Nephron progenitor cell (in vitro differentiated cells): ENCODE results near the gene MAGI2.

Experiments used
- DNase-seq: peaks from one replicate; pipeline ENCODE4 v3.0.0; 2021
- H3K27ac Mint-ChIP-seq: 2 replicates; pipeline ENCODE4 v1.8.0; 2021; ENCODE audit warnings: mild to moderate bottlenecking, moderate library complexity, mixed read lengths
- H3K27me3 Mint-ChIP-seq: 2 replicates; pipeline ENCODE4 v1.8.0; 2021; ENCODE audit warnings: mild to moderate bottlenecking, low read depth, mixed read lengths; ENCODE audit not compliant: poor library complexity
- H3K36me3 Mint-ChIP-seq: 2 replicates; pipeline ENCODE4 v1.8.0; 2021; ENCODE audit warnings: low read depth, mixed read lengths
- H3K4me1 Mint-ChIP-seq: 2 replicates; pipeline ENCODE4 v1.8.0; 2021; ENCODE audit warnings: mixed read lengths
- H3K4me3 Mint-ChIP-seq: 2 replicates; pipeline ENCODE4 v1.8.0; 2021; ENCODE audit warnings: mild to moderate bottlenecking, moderate library complexity, mixed read lengths
- H3K9me3 Mint-ChIP-seq: 2 replicates; pipeline ENCODE4 v1.8.0; 2021; ENCODE audit warnings: mild to moderate bottlenecking, moderate library complexity, mixed read lengths
- CTCF ChIP-seq: fragments of 200-600 bp; sonication (generic); IDR thresholded peaks from 2 replicates; pipeline ENCODE4 v1.5.0; 2021; ENCODE audit warnings: antibody characterized with exemption

MAGI2 gene

GRCh38 chr7:79176859-79177477, 276.5 kb downstream of the MAGI2 start:
- TF ChIP-seq CTCF = peak; percentile 53
- peak; percentile 3 for DNase-seq
- H3K4me3 Mint-ChIP-seq = no peak overlapping the region
- no peaks in the 10 kb centered on the region for H3K36me3 Mint-ChIP-seq
- no peak overlapping the region for H3K27ac Mint-ChIP-seq
- peaks cover 4% of the 10 kb centered on the region for H3K9me3 Mint-ChIP-seq
- H3K27me3 Mint-ChIP-seq = no peaks in the 10 kb centered on the region
- H3K4me1 Mint-ChIP-seq = no peaks in the 10 kb centered on the region

DNA sequence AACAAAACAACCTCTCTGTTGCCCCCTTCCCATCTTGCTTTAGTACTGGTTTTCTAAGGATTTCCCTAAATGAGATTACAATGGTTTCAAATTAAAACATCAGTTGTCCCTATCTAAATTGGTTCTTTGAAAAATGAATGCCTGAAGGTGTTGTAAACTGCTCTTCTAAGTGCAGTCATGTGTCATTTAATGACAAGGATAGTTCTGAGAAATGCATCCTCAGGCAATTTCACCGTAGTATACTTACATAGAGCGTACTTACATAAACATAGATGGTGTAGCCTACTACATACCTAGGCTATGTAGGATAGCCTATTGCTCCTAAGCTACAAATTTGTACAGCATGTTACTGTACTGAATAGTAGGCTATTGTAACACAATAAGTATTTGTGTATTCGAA, 278.1 kb downstream of the MAGI2 start:
- Mint-ChIP-seq H3K36me3 (no peaks in the 10 kb centered on the region), H3K4me1 (no peaks in the 10 kb centered on the region), H3K9me3 (peaks cover 4% of the 10 kb centered on the region), H3K27me3 (no peaks in the 10 kb centered on the region), H3K27ac (no peak overlapping the region), H3K4me3 (no peak overlapping the region)
- DNase-seq = no peak
- no peak for TF ChIP-seq CTCF

- H3K4me3 Mint-ChIP-seq = no peak overlapping the region
- no peaks in the 10 kb centered on the region for H3K4me1 Mint-ChIP-seq
- H3K27me3 Mint-ChIP-seq = no peaks in the 10 kb centered on the region
- H3K36me3 Mint-ChIP-seq = no peaks in the 10 kb centered on the region
- H3K27ac Mint-ChIP-seq = no peak overlapping the region
- no peak for DNase-seq
- no peak for TF ChIP-seq CTCF
- peaks cover 12% of the 10 kb centered on the region for H3K9me3 Mint-ChIP-seq
Observed at GRCh38 chr7:79165225-79165624, 288.2 kb downstream of the MAGI2 start.

- no peak for TF ChIP-seq CTCF
- no peak for DNase-seq
- Mint-ChIP-seq H3K4me3 (no peak overlapping the region), H3K36me3 (peaks cover 9% of the 10 kb centered on the region), H3K9me3 (peaks cover 24% of the 10 kb centered on the region), H3K4me1 (no peaks in the 10 kb centered on the region), H3K27me3 (no peaks in the 10 kb centered on the region), H3K27ac (no peak overlapping the region)
Observed at GRCh38 chr7:79159040-79159664, 294.3 kb downstream of the MAGI2 start.

DNA sequence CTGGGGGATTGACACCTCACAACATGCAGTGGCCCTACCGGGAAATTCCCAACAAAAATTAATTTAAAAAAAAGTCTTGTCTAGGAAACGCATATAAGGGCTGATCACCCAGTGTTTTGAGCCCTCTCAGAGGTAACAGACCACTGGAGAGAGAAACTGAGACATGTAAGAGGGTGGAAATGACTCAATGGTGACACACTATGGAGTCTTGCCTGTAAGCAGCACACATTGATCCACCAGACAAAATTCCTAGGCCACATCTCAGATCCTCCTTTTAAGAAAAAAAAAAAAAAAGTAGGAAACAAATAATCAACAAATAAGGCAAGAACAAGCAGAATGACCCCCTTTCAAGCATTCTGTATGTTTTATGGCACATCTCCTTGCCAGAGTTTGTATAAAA, 296.2 kb downstream of the MAGI2 start:
- Mint-ChIP-seq H3K4me1 (no peaks in the 10 kb centered on the region), H3K9me3 (peaks cover 24% of the 10 kb centered on the region), H3K27me3 (no peaks in the 10 kb centered on the region), H3K36me3 (peaks cover 9% of the 10 kb centered on the region), H3K4me3 (no peak overlapping the region), H3K27ac (no peak overlapping the region)
- TF ChIP-seq CTCF = no peak
- no peak for DNase-seq

DNA sequence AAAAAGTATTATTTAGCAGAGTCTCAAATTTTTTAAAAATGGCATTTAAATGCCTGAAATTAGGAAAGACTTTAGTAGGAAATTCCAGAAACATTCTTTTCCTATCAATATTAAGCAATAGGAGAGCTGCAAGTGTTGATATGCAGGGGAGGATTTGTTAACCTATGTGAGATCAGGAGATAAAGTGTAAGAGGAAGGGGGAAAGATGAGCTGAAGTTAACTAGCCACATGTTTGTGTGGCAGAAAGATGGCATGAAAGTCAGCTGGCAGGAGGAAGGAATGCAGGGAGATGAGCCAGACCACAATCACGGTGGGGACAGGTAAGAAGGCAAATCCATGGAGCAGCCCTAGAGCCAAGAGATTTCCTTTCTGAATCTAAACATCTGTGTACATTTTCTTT, 303.6 kb downstream of the MAGI2 start:
- no peaks in the 10 kb centered on the region for H3K27me3 Mint-ChIP-seq
- TF ChIP-seq CTCF = no peak
- no peak overlapping the region for H3K4me3 Mint-ChIP-seq
- no peaks in the 10 kb centered on the region for H3K4me1 Mint-ChIP-seq
- no peaks in the 10 kb centered on the region for H3K9me3 Mint-ChIP-seq
- no peak for DNase-seq
- no peak overlapping the region for H3K27ac Mint-ChIP-seq
- no peaks in the 10 kb centered on the region for H3K36me3 Mint-ChIP-seq
